GM19467 (cell line): Measurements from ENCODE around the gene BCLAF1.
"Not testable (repeated sequence)": the region's sequence is repeated elsewhere in the genome, so short reads cannot be mapped to it uniquely, and the experiment has no call there.

Experiments
- ATAC-seq: cut with Tn5 transposase; IDR thresholded peaks from one replicate; pipeline ENCODE4 v1.9.1; 2021; ENCODE audit warnings: mild to moderate bottlenecking, moderate library complexity; ENCODE audit not compliant: unreplicated experiment

The BCLAF1 gene

GRCh38 chr6:136312975-136313374 is 23.3 kb upstream of the BCLAF1 start:
- no peak for ATAC-seq

GRCh38 chr6:136309729-136310311 is 20.2 kb upstream of the BCLAF1 start:
- no peak for ATAC-seq

GRCh38 chr6:136309171-136309570 is 19.5 kb upstream of the BCLAF1 start:
- ATAC-seq = no peak

- ATAC-seq = not testable (repeated sequence)
These were observed 18.8 kb upstream of the BCLAF1 start for GRCh38 chr6:136308469-136308868.

- ATAC-seq = no peak
These were observed 17.7 kb upstream of the BCLAF1 start for GRCh38 chr6:136307351-136307750.

- no peak for ATAC-seq
These were observed 16.8 kb upstream of the BCLAF1 start for GRCh38 chr6:136306466-136306865.

- no peak for ATAC-seq
These were observed 14.8 kb upstream of the BCLAF1 start for GRCh38 chr6:136304410-136304809.

GRCh38 chr6:136303516-136303915 is 13.9 kb upstream of the BCLAF1 start:
- ATAC-seq = no peak

- ATAC-seq = no peak
These were observed 5.0 kb upstream of the BCLAF1 start for GRCh38 chr6:136294621-136295020.

GRCh38 chr6:136290410-136291010 is 864 bp upstream of the BCLAF1 start:
- no peak for ATAC-seq

- peak; percentile 42 for ATAC-seq
These were observed 393 bp downstream of the BCLAF1 start for GRCh38 chr6:136289327-136289578.

GRCh38 chr6:136288566-136289326 is 900 bp downstream of the BCLAF1 start:
- peak; percentile 25 for ATAC-seq

GRCh38 chr6:136284909-136285308 is 4.7 kb downstream of the BCLAF1 start:
- ATAC-seq = no peak

GRCh38 chr6:136282906-136283305 is 6.7 kb downstream of the BCLAF1 start:
- no peak for ATAC-seq

- no peak for ATAC-seq
These were observed 9.5 kb downstream of the BCLAF1 start for GRCh38 chr6:136280032-136280609.

- no peak for ATAC-seq
These were observed 15.6 kb downstream of the BCLAF1 start for GRCh38 chr6:136274062-136274461.

- no peak for ATAC-seq
These were observed 24.5 kb downstream of the BCLAF1 start for GRCh38 chr6:136265101-136265500.

GRCh38 chr6:136262940-136263339 is 26.7 kb downstream of the BCLAF1 start:
- ATAC-seq = no peak

- no peak for ATAC-seq
These were observed 34.7 kb downstream of the BCLAF1 start for GRCh38 chr6:136254851-136255466.

GRCh38 chr6:136253734-136254133 is 35.9 kb downstream of the BCLAF1 start:
- ATAC-seq = no peak

GRCh38 chr6:136252441-136252840 is 37.2 kb downstream of the BCLAF1 start:
- ATAC-seq = no peak

- no peak for ATAC-seq
These were observed 38.3 kb downstream of the BCLAF1 start for GRCh38 chr6:136251394-136251793.
